Measurements from ENCODE around the gene RBM47. TPM values are rescaled to one million over a fixed set of nuclear protein-coding genes. Genes with fewer than 3 reads are reported as not detected.

RBM47 gene
- total and polyA plus RNA-seq, 2 of the 4 experiments (the other 2 are of a cell fraction) = 0.44 to 1.1 TPM

DNA sequence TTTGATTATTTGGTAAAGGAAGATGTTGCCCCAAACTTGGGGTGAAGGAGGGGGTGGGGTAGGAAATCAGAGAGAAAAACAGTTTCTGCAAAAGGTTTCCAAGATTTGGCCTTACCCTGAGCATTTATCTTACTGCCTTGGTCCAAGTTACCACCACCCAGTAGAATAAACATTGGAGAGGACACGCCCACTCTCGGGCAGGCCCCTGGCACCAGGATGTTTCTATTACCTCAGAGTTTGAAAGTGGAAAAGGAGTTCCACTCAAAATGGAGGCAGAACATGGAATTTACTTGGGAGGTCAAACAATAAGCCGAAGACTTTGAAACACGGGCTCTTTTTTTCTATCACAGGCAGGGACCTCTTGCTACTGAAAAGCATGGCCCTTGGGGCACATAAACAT, 180.8 kb downstream of the RBM47 start:
- Histone ChIP-seq H3K56ac (ENCODE audit: extremely low read depth, insufficient read depth, low read length) (no peak overlapping the region), H3K9me1 (ENCODE audit: insufficient read depth, low read length) (no peaks in the 10 kb centered on the region; the same call in 1 of the 2 replicates), H2AFZ (replicated peaks; ENCODE audit: low read length, poor library complexity) (no peak overlapping the region), H2AK5ac (ENCODE audit: low read depth, low read length) (no peak overlapping the region), H3K14ac (replicated peaks; ENCODE audit: low read depth, low read length) (no peak overlapping the region), H3K23ac (ENCODE audit: low read depth, low read length) (no peak overlapping the region), H2BK20ac (ENCODE audit: low read depth, low read length) (no peak overlapping the region), H2BK120ac (ENCODE audit: low read depth, low read length) (no peak overlapping the region), H4K8ac (ENCODE audit: low read depth in 2 of 2, low read length in 2 of 2) (no peak overlapping the region), H4K20me1 (ENCODE audit: insufficient read depth, low read length) (no peaks in the 10 kb centered on the region), H3K79me1 (ENCODE audit: low read depth in 1 of 2, low read length in 2 of 2) (no peaks in the 10 kb centered on the region), H2AK9ac (replicated peaks; ENCODE audit: low read depth, low read length, poor library complexity) (no peak overlapping the region), H3K18ac (ENCODE audit: low read depth, low read length) (no peak overlapping the region), H4K5ac (ENCODE audit: low read depth, low read length) (no peak overlapping the region), H3K9ac (ENCODE audit: low read depth, low read length) (no peak overlapping the region), H3K4ac (ENCODE audit: low read depth, low read length) (no peak overlapping the region), H3K4me2 (ENCODE audit: low read depth, low read length) (no peak overlapping the region), H3K4me1 (ENCODE audit: control insufficient read depth, insufficient read depth, low read length) (no peaks in the 10 kb centered on the region), H3K9me3 (ENCODE audit: control insufficient read depth, insufficient read depth, low read length) (no peaks in the 10 kb centered on the region), H2BK5ac (ENCODE audit: low read depth, low read length, poor library complexity, severe bottlenecking) (no peak overlapping the region), H3K27ac (ENCODE audit: insufficient read depth, low read length) (no peak overlapping the region), H2BK15ac (ENCODE audit: low read depth, low read length) (no peak overlapping the region), H3K4me3 (ENCODE audit: insufficient read depth, low read depth, low read length) (no peak overlapping the region), H4K91ac (ENCODE audit: insufficient read depth, low read depth, low read length) (no peak overlapping the region), H3K36me3 (ENCODE audit: control insufficient read depth, insufficient read depth, low read length) (no peaks in the 10 kb centered on the region), H3K27me3 (ENCODE audit: control insufficient read depth, insufficient read depth, low read length) (no peaks in the 10 kb centered on the region)
- intact Hi-C loops (cut with micrococcal nuclease) (no loop called here), in situ Hi-C loops (cut with MboI; ENCODE audit: low sequenced_read_pairs) (no loop called here), dilution Hi-C loops (cut with HindIII; ENCODE audit: low sequenced_read_pairs, unreplicated experiment) (no loop called here)
- no TSS peak for BruUV-seq (replicated peaks)
- ChIA-PET POLR2A (ENCODE audit: unreplicated experiment) (no interaction called here), CTCF (no interaction called here)
- no peak for DNase-seq
- WGBS, 2 experiments (ENCODE audit: extremely low coverage in 2 of 2, insufficient read length in 1 of 2) = no CpG with 5 or more reads among the region's 4 CpGs
- TF ChIP-seq FOS (IDR thresholded peaks at IDR 0.05; ENCODE audit: low read depth, low read length) (no peak), MAFK (IDR thresholded peaks at IDR 0.05; ENCODE audit: low read depth, low read length) (no peak), NFE2L2 (IDR thresholded peaks at IDR 0.05; ENCODE audit: low read depth, low read length) (no peak), BHLHE40 (IDR thresholded peaks at IDR 0.05; ENCODE audit: low read depth, low read length) (no peak), CTCF (conservative IDR thresholded peaks at IDR 0.05; ENCODE audit: low read depth, low read length) (no peak), SMC3 (IDR thresholded peaks at IDR 0.05; ENCODE audit: low read depth, low read length) (no peak), POLR2A (IDR thresholded peaks at IDR 0.05; ENCODE audit: low read depth, low read length) (no peak), RFX5 (IDR thresholded peaks at IDR 0.05; ENCODE audit: low read depth, low read length) (no peak), MXI1 (IDR thresholded peaks at IDR 0.05; ENCODE audit: borderline replicate concordance, low read depth, low read length) (no peak), RCOR1 (IDR thresholded peaks at IDR 0.05; ENCODE audit: insufficient replicate concordance, low read length) (no peak), CEBPB (IDR thresholded peaks at IDR 0.05; ENCODE audit: low read depth, low read length) (no peak), RAD21 (IDR thresholded peaks at IDR 0.05; ENCODE audit: low read length) (no peak), MAZ (IDR thresholded peaks at IDR 0.05; ENCODE audit: borderline replicate concordance, low read depth, low read length) (no peak), CHD1 (IDR thresholded peaks at IDR 0.05; ENCODE audit: low read depth, low read length) (no peak)
- TF ChIP-seq, protein P1, sequence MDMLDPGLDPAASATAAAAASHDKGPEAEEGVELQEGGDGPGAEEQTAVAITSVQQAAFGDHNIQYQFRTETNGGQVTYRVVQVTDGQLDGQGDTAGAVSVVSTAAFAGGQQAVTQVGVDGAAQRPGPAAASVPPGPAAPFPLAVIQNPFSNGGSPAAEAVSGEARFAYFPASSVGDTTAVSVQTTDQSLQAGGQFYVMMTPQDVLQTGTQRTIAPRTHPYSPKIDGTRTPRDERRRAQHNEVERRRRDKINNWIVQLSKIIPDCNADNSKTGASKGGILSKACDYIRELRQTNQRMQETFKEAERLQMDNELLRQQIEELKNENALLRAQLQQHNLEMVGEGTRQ (IDR thresholded peaks at IDR 0.05; ENCODE audit: low read depth, low read length) = no peak
- TF ChIP-seq, protein P2, sequence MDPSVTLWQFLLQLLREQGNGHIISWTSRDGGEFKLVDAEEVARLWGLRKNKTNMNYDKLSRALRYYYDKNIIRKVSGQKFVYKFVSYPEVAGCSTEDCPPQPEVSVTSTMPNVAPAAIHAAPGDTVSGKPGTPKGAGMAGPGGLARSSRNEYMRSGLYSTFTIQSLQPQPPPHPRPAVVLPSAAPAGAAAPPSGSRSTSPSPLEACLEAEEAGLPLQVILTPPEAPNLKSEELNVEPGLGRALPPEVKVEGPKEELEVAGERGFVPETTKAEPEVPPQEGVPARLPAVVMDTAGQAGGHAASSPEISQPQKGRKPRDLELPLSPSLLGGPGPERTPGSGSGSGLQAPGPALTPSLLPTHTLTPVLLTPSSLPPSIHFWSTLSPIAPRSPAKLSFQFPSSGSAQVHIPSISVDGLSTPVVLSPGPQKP (IDR thresholded peaks at IDR 0.05; ENCODE audit: borderline replicate concordance, low read depth, low read length) = no peak
- ATAC-seq (ENCODE audit: low read depth) = no peak
